GM19025 (cell line): ENCODE results near the gene CEP19.
"Not testable (repeated sequence)": the region's sequence is repeated elsewhere in the genome, so short reads cannot be mapped to it uniquely, and the experiment has no call there.

Source experiments
- ATAC-seq: cut with Tn5 transposase; IDR thresholded peaks from one replicate; pipeline ENCODE4 v1.9.1; 2021; ENCODE audit warnings: mild to moderate bottlenecking, low read depth, moderate library complexity; ENCODE audit not compliant: unreplicated experiment

CEP19 gene

GRCh38 chr3:196711838-196712513 lies at the start of gene CEP19, which contains the start of gene PIGX:
TSS of gene CEP19 (minus strand) at chr3:196712250. CDS start at chr3:196708657, 3,593 bp downstream.
TSS of gene PIGX (plus strand) at chr3:196712377.
- peak; percentile 77 for ATAC-seq

DNA sequence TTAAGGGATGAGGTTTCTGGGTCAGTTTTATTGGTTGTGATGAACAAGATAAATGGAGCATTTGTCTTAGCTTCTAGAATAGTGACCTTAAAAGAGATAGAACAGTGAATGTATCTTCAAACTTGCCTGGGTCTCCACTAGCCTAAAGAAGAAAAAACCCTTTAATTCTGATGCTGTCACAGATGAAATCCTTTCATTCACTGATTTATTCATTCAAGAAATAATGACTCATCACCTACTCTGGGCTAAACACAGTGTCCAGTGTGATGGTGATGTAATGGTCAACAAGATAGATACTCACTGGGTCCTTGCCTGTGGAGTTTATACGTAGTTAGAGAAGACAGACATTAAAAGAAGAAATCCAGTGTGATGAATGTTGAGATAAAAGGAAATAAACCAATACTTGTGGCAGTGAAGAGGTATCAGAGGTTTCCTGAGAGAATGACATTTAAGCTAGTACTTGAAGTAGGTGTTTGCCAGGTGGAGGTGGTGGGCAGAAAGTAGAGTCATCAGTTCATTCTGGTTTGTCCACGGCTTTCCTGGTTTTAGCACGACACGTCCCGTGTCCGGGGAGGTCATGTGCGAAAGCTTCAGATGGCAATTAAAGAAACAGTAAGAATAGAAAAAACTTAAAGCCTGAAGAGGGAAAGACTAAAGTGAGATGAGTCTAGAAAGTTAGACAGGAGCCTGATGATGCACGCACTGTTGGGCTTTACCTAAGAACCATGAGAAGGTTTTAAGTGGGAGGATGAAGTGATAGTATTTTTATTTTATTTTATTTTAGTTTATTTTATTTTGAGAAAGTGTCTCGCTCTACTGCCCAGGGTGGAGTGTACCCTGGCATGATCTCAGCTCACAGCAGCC lies 46.1 kb upstream of the CEP19 start:
- ATAC-seq: no peak

DNA sequence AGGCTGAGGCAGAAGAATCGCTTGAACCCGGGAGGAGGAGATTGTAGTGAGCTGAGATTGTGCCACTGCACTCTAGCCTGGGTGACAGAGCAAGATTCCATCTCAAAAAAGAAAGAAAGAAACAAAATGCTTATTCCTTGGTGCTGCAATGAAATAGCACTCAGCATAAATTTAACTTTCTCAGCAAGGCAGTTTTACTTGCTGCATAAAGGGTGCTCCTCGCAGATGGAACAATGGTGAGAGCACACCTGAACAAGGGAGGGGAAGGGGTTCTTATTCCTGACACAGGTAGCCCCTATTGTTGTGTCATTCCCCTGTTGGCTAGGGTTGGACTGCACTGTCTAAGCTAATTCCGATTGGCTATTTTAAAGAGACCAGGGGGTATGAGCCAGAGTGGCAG lies 44.7 kb upstream of the CEP19 start:
- ATAC-seq: no peak

- no peak for ATAC-seq
Observed at GRCh38 chr3:196754091-196754981, 42.3 kb upstream of the CEP19 start.

DNA sequence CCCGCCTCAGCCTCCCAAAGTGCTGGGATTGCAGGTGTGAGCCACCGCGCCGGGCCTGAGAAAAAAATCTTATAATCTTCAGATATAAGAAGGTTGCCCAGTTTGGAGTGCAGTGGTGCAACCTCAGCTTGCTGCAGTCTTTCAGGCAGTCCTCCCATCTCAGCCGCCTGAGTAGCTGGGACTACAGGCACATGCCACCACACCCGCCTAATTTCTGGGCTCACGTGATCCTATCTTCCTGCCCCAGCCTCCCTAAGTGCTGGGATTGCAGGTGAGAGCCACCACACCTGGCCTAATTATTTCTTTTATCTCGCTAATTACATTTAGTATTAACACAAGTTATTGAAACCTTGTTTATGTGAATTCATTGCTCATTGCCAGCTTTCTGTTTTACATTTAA lies 41.2 kb upstream of the CEP19 start:
- no peak for ATAC-seq

GRCh38 chr3:196749125-196749524 lies 37.1 kb upstream of the CEP19 start:
- no peak for ATAC-seq

- ATAC-seq: not testable (repeated sequence)
Observed at GRCh38 chr3:196743569-196743968, 31.5 kb upstream of the CEP19 start.

GRCh38 chr3:196741249-196741889 lies 29.3 kb upstream of the CEP19 start:
- ATAC-seq: no peak

GRCh38 chr3:196740481-196741248 lies 28.6 kb upstream of the CEP19 start:
- no peak for ATAC-seq

- ATAC-seq: peak; percentile 88
Observed at GRCh38 chr3:196739671-196740480, 27.8 kb upstream of the CEP19 start, which contains the start of gene PAK2. TSS of gene PAK2 (plus strand) at chr3:196739857. CDS start at chr3:196782647, 42,790 bp downstream.

GRCh38 chr3:196737655-196738054 lies 25.6 kb upstream of the CEP19 start:
- ATAC-seq: no peak

- no peak for ATAC-seq
Observed at GRCh38 chr3:196736670-196737374, 24.8 kb upstream of the CEP19 start.

GRCh38 chr3:196735751-196736150 lies 23.7 kb upstream of the CEP19 start:
- ATAC-seq: no peak

- no peak for ATAC-seq
Observed at GRCh38 chr3:196726788-196727675, 15.0 kb upstream of the CEP19 start.

DNA sequence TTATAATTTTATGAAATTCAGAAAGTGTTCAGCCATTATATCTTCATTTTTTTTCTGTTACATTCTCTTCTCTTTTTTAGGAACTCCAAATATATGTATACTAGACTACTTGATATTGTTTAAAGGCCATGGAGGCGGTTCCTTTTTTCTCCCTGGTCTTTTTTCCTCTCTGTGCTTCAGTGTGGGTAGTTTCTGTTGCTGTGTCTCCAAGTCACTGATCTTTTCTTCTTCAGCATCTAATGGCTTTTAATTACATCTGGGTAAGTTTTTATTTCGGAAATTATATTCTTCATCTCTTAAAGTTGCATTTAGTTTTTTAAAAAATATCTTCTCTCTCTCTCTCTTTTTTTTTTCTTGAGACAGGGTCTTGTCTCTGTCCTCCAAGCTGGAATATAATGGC lies 9.0 kb upstream of the CEP19 start:
- ATAC-seq: no peak

- not testable (repeated sequence) for ATAC-seq
Observed at GRCh38 chr3:196717162-196717561, 5.1 kb upstream of the CEP19 start.
